Thyroid gland (tissue), 4 donors: ENCODE results near the gene EPB41L4A.

ENCODE experiments used
- POLR2A ChIP-seq, 2 donors: fragments of 450-650 bp; IDR thresholded peaks; one replicate each; pipeline ENCODE4 v1.6.1; 2017; ENCODE audit warnings: antibody characterized with exemption in 2 of 2, mild to moderate bottlenecking in 2 of 2, moderate library complexity in 1 of 2
- TF ChIP-seq, protein P1 (sequence below), 6 experiments: fragments of 200-600 bp in 3 of 6; fragments of 450-650 bp in 3 of 6; sonication (generic) in 3 of 6; IDR thresholded peaks; one replicate each; pipeline ENCODE4 v1.5.1; 2016 to 2019; ENCODE audit warnings: antibody characterized with exemption in 6 of 6, mild to moderate bottlenecking in 2 of 6, inconsistent platforms in 1 of 6, moderate library complexity in 1 of 6

DNA sequence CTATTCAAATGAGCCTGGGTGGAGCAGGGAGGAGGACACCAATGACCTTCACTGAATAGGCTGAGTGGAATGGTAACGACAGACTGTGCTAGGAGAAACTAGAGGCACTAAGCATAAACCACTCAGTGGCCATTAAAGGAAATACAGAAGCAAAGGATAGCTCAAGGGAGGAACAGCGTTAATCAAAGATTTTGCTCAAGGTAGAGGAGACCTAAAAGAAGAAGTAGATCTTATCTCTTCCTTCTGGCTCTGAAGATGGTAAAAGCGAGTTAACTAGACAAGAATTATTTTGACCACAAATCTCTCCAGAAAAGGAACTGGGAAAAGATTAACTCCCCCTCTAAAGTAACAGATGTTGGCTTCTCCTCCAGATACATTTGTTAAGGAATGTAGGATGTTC lies 299.6 kb downstream of the EPB41L4A start:
- TF ChIP-seq POLR2A (IDR thresholded peaks at IDR 0.05) = no peak
- TF ChIP-seq, protein P1, sequence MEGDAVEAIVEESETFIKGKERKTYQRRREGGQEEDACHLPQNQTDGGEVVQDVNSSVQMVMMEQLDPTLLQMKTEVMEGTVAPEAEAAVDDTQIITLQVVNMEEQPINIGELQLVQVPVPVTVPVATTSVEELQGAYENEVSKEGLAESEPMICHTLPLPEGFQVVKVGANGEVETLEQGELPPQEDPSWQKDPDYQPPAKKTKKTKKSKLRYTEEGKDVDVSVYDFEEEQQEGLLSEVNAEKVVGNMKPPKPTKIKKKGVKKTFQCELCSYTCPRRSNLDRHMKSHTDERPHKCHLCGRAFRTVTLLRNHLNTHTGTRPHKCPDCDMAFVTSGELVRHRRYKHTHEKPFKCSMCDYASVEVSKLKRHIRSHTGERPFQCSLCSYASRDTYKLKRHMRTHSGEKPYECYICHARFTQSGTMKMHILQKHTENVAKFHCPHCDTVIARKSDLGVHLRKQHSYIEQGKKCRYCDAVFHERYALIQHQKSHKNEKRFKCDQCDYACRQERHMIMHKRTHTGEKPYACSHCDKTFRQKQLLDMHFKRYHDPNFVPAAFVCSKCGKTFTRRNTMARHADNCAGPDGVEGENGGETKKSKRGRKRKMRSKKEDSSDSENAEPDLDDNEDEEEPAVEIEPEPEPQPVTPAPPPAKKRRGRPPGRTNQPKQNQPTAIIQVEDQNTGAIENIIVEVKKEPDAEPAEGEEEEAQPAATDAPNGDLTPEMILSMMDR (IDR thresholded peaks at IDR 0.05) = no peak
